RWPE2 (cell line): ENCODE measurements around the gene TSTD1.

Experiments used
- ATAC-seq: fragments of 200-7000 bp; cut with Tn5 transposase; 3 replicates; pipeline ENCODE4 v1.9.1; 2021; ENCODE audit warnings: low read depth
- DNase-seq: peaks from one replicate; pipeline ENCODE4 v3.0.0-alpha.2; 2020; ENCODE audit warnings: low spot score
- H3K27ac ChIP-seq: fragments of 450-650 bp; 2 replicates; pipeline ENCODE4 v1.5.1; 2017; ENCODE audit warnings: mild to moderate bottlenecking; ENCODE audit not compliant: poor library complexity, severe bottlenecking
- H3K27me3 ChIP-seq: fragments of 250-450 bp; sonication (Bioruptor Pico); 2 replicates; pipeline ENCODE4 v1.5.1; 2021; ENCODE audit warnings: mild to moderate bottlenecking, moderate library complexity; ENCODE audit not compliant: insufficient read depth, poor library complexity, severe bottlenecking
- H3K36me3 ChIP-seq: fragments of 250-450 bp; sonication (Bioruptor Pico); 2 replicates; pipeline ENCODE4 v1.5.1; 2020; ENCODE audit warnings: low read depth, mild to moderate bottlenecking, moderate library complexity
- H3K4me1 ChIP-seq: fragments of 250-450 bp; sonication (Bioruptor Pico); 2 replicates; pipeline ENCODE4 v1.5.1; 2021; ENCODE audit warnings: mild to moderate bottlenecking, moderate library complexity; ENCODE audit not compliant: insufficient read depth, poor library complexity, severe bottlenecking
- H3K4me3 ChIP-seq: fragments of 250-450 bp; sonication (Bioruptor Pico); 2 replicates; pipeline ENCODE4 v1.5.1; 2021; ENCODE audit warnings: mild to moderate bottlenecking, moderate library complexity; ENCODE audit not compliant: severe bottlenecking
- H3K9me3 ChIP-seq: fragments of 250-450 bp; sonication (Bioruptor Pico); 2 replicates; pipeline ENCODE4 v1.5.1; 2021; ENCODE audit warnings: mild to moderate bottlenecking, moderate library complexity; ENCODE audit not compliant: severe bottlenecking
- CTCF ChIP-seq: fragments of 450-650 bp; IDR thresholded peaks from one replicate; pipeline ENCODE4 v1.5.1; 2017; ENCODE audit warnings: mild to moderate bottlenecking, moderate library complexity; ENCODE audit not compliant: poor library complexity, severe bottlenecking

TSTD1 gene

GRCh38 chr1:161061419-161061818, 22.7 kb upstream of the TSTD1 start:
- DNase-seq (no peak), ATAC-seq (no peak)
- Histone ChIP-seq H3K27ac (no peak overlapping the region), H3K4me3 (no peak overlapping the region), H3K36me3 (no peaks in the 10 kb centered on the region), H3K27me3 (no peaks in the 10 kb centered on the region), H3K9me3 (no peaks in the 10 kb centered on the region), H3K4me1 (no peaks in the 10 kb centered on the region)
- no peak for TF ChIP-seq CTCF

- H3K27me3 ChIP-seq, result no peaks in the 10 kb centered on the region
- no peak overlapping the region for H3K27ac ChIP-seq
- ATAC-seq, result no peak
- no peak for DNase-seq
- no peaks in the 10 kb centered on the region for H3K36me3 ChIP-seq
- H3K4me1 ChIP-seq, result no peaks in the 10 kb centered on the region
- no peaks in the 10 kb centered on the region for H3K9me3 ChIP-seq
- TF ChIP-seq CTCF, result no peak
- no peak overlapping the region for H3K4me3 ChIP-seq
Measured at GRCh38 chr1:161059293-161059692, 20.5 kb upstream of the TSTD1 start.

GRCh38 chr1:161054805-161055204, 16.0 kb upstream of the TSTD1 start:
- ATAC-seq (no peak), DNase-seq (no peak)
- Histone ChIP-seq H3K27ac (no peak overlapping the region), H3K9me3 (no peaks in the 10 kb centered on the region), H3K4me3 (no peak overlapping the region), H3K36me3 (no peaks in the 10 kb centered on the region), H3K4me1 (no peaks in the 10 kb centered on the region), H3K27me3 (no peaks in the 10 kb centered on the region)
- TF ChIP-seq CTCF, result no peak

- ATAC-seq (no peak), DNase-seq (no peak)
- H3K36me3 ChIP-seq, result no peaks in the 10 kb centered on the region
- H3K27ac ChIP-seq, result no peak overlapping the region
- H3K4me1 ChIP-seq, result no peaks in the 10 kb centered on the region
- no peak overlapping the region for H3K4me3 ChIP-seq
- H3K9me3 ChIP-seq, result no peaks in the 10 kb centered on the region
- TF ChIP-seq CTCF, result no peak
- H3K27me3 ChIP-seq, result no peaks in the 10 kb centered on the region
Measured at GRCh38 chr1:161054232-161054631, 15.5 kb upstream of the TSTD1 start.

- Histone ChIP-seq H3K9me3 (no peaks in the 10 kb centered on the region), H3K4me3 (no peak overlapping the region), H3K27ac (no peak overlapping the region), H3K27me3 (no peaks in the 10 kb centered on the region), H3K4me1 (no peaks in the 10 kb centered on the region), H3K36me3 (no peaks in the 10 kb centered on the region)
- ATAC-seq, result 0 out of 3 replicates have a peak, but pooled peaks have one; percentile 21
- TF ChIP-seq CTCF, result no peak
- DNase-seq, result no peak
Measured at GRCh38 chr1:161052899-161053298, 14.1 kb upstream of the TSTD1 start.
